ENCODE measurements around the gene CERT1. TPM values are rescaled to one million over a fixed set of nuclear protein-coding genes. Genes with fewer than 3 reads are reported as not detected.

CERT1 gene
- total RNA-seq, 1 experiment from 2014 or later: 50.2 TPM

DNA sequence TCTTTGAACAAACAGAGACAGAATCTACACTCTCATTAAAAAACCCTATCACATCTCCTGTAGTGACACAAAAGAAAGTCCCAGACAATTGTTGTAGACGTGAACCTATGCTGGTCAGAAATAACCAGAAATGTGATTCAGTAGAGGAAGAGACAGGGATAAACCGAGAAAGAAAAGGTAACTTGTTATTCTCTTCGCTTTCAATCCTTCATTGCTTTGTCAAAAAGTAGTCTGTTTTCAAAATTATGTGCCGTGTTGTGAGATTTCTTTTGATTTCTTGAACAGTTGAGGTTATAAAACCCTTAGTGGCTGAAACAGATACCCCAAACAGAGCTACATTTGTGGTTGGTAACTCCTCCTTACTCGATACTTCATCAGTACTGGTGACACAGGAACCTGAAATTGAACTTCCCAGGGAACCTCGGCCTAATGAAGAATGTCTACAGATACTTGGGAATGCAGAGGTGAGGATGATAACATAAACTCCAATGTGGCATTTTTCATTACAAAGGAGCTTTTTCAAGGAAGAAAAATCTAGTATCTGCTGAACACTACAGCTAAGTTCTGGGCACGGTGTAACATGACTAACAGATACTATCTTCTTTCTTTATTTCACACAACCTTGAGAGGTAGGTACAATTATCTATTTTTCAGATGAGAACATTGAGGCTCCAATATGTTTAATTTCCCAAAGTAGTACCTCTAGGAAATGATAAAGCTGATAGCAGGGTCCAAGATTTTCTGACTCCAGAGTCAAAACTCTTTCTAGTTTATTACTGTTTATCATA, 160.1 kb downstream of the CERT1 start:
- H3K27me3 Mint-ChIP-seq (ENCODE audit: low read depth): no peaks in the 10 kb centered on the region
- no peak overlapping the region for H3K23ac ChIP-seq (ENCODE audit: insufficient read length, low read depth, low read length)
- H2BK5ac ChIP-seq (ENCODE audit: insufficient read length, low read length): no peak overlapping the region
- H3K4ac ChIP-seq (ENCODE audit: low read depth, low read length): no peak overlapping the region
- H2AK5ac ChIP-seq (ENCODE audit: insufficient read length, low read length): no peak overlapping the region
- no peaks in the 10 kb centered on the region for H3K4me1 ChIP-seq (ENCODE audit: insufficient read depth, low read length)
- no peak overlapping the region for H3K56ac ChIP-seq (ENCODE audit: insufficient read length, low read depth, low read length)
- no peak overlapping the region for H2BK120ac ChIP-seq (ENCODE audit: low read depth, low read length, poor library complexity, severe bottlenecking)
- no peak overlapping the region for H4K8ac ChIP-seq (replicated peaks; ENCODE audit: insufficient read length, low read depth, low read length)
- no peak overlapping the region for H3K27ac ChIP-seq (ENCODE audit: insufficient read length, low read depth, low read length)
- H2BK20ac ChIP-seq (ENCODE audit: low read depth, low read length, poor library complexity, severe bottlenecking): no peak overlapping the region
- H3K4me2 ChIP-seq (ENCODE audit: insufficient read depth, insufficient read length, low read length): no peak overlapping the region
- no CpG with 5 or more reads among the region's 7 CpGs for WGBS (ENCODE audit: extremely low coverage, insufficient read length, low lambda C conversion rate)
- no peak overlapping the region for H2AFZ ChIP-seq (ENCODE audit: low read length)
- no peaks in the 10 kb centered on the region for H4K20me1 ChIP-seq (ENCODE audit: control insufficient read depth, insufficient read depth, insufficient read length)
- H3K79me1 ChIP-seq (ENCODE audit: insufficient read depth, low read depth, low read length, poor library complexity, severe bottlenecking): no peaks in the 10 kb centered on the region
- H3K4me3 Mint-ChIP-seq: no peak overlapping the region
- peak overlapping the region in 1 of 3 experiments; percentile 24; a peak in 1 of 7 replicates for H3K27ac Mint-ChIP-seq
- H3K18ac ChIP-seq (ENCODE audit: insufficient read length, low read depth, low read length): no peak overlapping the region
- no peak overlapping the region for H4K5ac ChIP-seq (ENCODE audit: insufficient read length, low read depth, low read length)
- H4K91ac ChIP-seq (ENCODE audit: insufficient read length, low read depth, low read length): no peak overlapping the region
- no peak for DNase-seq
- no peak overlapping the region for H2BK15ac ChIP-seq (ENCODE audit: low read depth, low read length)
- H3K4me1 Mint-ChIP-seq: no peaks in the 10 kb centered on the region
- no peaks in the 10 kb centered on the region for H3K23me2 ChIP-seq (ENCODE audit: insufficient read length, low read depth, low read length, poor library complexity, severe bottlenecking)
- no peaks in the 10 kb centered on the region for H3K9me3 Mint-ChIP-seq
- H3K9ac ChIP-seq (ENCODE audit: extremely low read depth, insufficient read length, low read length): no peak overlapping the region
- H3K9me3 ChIP-seq (ENCODE audit: control insufficient read depth, low read depth, low read length): no peaks in the 10 kb centered on the region
- TF ChIP-seq, protein P1, sequence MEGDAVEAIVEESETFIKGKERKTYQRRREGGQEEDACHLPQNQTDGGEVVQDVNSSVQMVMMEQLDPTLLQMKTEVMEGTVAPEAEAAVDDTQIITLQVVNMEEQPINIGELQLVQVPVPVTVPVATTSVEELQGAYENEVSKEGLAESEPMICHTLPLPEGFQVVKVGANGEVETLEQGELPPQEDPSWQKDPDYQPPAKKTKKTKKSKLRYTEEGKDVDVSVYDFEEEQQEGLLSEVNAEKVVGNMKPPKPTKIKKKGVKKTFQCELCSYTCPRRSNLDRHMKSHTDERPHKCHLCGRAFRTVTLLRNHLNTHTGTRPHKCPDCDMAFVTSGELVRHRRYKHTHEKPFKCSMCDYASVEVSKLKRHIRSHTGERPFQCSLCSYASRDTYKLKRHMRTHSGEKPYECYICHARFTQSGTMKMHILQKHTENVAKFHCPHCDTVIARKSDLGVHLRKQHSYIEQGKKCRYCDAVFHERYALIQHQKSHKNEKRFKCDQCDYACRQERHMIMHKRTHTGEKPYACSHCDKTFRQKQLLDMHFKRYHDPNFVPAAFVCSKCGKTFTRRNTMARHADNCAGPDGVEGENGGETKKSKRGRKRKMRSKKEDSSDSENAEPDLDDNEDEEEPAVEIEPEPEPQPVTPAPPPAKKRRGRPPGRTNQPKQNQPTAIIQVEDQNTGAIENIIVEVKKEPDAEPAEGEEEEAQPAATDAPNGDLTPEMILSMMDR (conservative IDR thresholded peaks at IDR 0.05): no peak
- H3K14ac ChIP-seq (ENCODE audit: insufficient read depth, low read length): no peak overlapping the region
- no peaks in the 10 kb centered on the region for H3K27me3 ChIP-seq (ENCODE audit: insufficient read depth, low read length)
- H3K79me2 ChIP-seq (ENCODE audit: insufficient read depth, low read length): no peaks in the 10 kb centered on the region
- H3K36me3 Mint-ChIP-seq (ENCODE audit: insufficient read depth in 1 of 3, low read depth in 3 of 3): peaks cover 59 to 88% (median 86%) of the 10 kb centered on the region in 3 experiments; a peak in 6 of 7 replicates
- no peak overlapping the region for H3T11ph ChIP-seq (ENCODE audit: low read length)
- H2BK12ac ChIP-seq (ENCODE audit: insufficient read length, low read depth, low read length): no peak overlapping the region

Data from H9 (cell line).